ENCODE results near the gene PCBP2.

The PCBP2 gene

DNA sequence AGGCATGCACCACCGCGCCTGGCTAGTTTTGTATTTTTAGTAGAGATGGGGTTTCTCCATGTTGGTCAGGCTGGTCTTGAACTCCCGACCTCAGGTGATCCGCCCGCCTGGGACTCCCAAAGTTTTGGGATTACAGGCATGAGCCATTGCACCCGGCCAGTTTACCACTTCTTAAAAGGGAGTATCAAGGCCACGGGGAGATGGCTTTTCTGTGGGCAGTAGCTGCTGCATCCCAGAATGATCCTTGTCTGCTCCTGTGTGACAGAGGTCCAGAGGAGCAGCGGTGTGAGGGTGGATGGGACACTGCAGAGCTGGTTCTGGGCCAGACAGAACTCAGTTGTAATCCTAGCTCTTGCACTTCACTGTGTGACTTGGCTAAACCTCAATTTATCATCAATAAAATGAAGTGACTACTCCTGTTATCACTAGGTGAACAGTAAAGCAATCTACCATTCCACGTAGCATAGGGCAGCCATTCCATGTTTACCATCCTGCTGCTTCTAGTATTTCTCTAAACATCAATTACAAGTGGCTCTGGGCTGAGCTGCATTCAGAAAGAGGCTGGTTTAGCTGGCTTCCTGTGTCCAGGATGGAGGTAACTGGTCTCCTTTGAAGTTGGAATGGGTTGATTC is 58.4 kb downstream of the PCBP2 start:
- no peak for DNase-seq (ENCODE audit: low read depth)

- DNase-seq (ENCODE audit: low read depth), result no peak
Measured at GRCh38 chr12:53513712-53514410, 62.0 kb downstream of the PCBP2 start.

DNA sequence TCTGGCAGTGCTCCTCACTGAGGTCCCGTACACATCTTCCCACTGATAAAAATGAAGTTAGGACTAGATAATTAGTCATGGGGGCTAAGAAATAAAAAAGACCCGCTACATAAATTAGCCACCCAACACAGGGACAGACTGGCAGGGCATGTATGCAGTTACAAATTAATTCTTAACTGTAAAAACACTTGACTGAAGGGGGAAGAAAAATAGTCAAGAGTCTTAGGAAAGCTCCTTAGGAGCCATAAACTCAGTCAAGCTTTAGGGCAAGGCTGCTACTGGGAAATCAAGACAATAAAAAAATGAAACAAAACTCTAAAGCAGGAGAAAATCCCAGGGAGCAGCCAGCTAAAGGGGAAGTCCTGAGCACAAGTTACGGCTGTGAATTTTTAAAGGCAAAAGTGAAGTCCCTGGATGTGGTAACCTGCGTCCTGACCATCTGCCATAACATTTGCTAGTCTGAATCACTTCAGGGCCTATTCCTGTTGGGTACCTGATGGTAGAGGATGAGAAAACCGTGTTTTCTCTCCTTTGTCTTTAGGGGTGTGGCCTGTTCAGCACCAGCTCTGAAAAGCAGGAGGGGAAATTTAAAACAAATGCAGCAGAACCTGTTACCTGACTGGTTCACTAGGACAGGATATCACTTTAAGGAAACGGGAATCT is 62.9 kb downstream of the PCBP2 start:
- DNase-seq (ENCODE audit: low read depth), result no peak

- DNase-seq (ENCODE audit: low read depth), result no peak
Measured at GRCh38 chr12:53515291-53515680, 63.4 kb downstream of the PCBP2 start.

- no peak for DNase-seq (ENCODE audit: low read depth)
Measured at GRCh38 chr12:53516758-53517455, 65.0 kb downstream of the PCBP2 start.

DNA sequence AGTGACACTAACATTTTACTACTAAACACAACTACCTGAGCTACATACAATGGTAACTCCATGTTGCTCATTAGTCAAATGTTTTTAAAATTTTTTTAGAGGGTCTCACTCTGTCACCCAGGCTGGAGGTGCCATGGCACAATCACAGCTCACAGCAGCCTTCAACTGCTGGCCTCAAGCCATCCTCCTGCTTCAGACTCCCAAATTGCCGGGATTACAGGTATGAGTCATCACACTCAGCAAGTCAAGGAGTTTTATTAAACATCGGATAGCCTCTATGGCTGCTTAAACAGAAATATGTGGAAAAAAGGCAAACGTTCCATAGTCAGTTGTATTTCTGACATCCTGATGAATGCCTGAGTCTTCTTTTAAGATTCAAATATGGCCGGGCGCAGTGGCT is 66.5 kb downstream of the PCBP2 start:
- DNase-seq (ENCODE audit: low read depth), result no peak

GRCh38 chr12:53523131-53523530 is 71.2 kb downstream of the PCBP2 start:
- DNase-seq (ENCODE audit: low read depth), result no peak

DNA sequence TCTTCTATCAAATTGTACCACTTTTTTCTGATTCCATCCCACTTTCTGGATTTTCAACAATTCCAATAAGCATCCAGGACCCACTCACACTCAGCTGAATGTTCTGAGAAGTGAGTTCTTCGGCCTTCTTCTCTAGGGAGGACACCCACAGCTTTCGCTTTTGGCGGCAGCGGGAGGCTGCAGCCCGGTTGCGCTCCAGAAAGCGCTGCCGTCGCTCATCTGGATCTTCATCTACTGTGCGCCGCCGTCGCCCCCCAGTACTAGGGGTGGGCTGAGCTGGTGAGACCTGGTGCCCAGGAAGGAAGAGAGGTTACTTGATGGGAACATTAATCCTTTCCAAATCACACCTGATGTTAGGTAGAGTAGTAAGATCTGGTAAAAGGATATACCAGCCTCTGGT is 72.6 kb downstream of the PCBP2 start:
- DNase-seq (ENCODE audit: low read depth), result no peak

DNA sequence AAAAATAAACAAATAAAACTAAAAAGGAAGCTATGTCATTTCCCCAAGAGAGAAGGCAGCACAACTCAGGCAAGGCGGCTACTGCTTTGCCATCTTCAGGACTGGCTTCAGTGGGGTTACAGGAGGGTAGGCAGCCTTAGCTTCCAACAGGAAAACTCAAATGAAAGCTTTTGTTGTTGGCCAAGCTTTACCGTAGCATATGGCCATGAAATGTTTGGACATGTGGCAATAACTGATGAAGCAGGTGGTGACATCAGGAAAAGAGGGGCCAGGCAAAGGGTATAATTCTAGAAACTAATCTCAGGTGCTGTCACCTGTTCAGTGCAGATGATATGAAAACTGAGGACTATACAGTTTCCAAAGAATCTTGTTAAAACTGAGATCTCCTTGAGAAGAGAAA is 78.2 kb downstream of the PCBP2 start:
- no peak for DNase-seq (ENCODE audit: low read depth)
